ENCODE results near the gene DPH2.
A peak's percentile ranks its signal among the peaks of the same experiment; 100 is the strongest.

The DPH2 gene

GRCh38 chr1:43958351-43959255 is 11.2 kb upstream of the DPH2 start:
- Histone ChIP-seq H3K4me3 (ENCODE audit: low read depth in 1 of 2, low read length in 2 of 2) (no peak overlapping the region), H3K4me1 (ENCODE audit: insufficient read depth, low read length) (no peaks in the 10 kb centered on the region), H3K27ac (ENCODE audit: low read depth, low read length) (no peak overlapping the region), H3K9me3 (ENCODE audit: low read length) (no peaks in the 10 kb centered on the region), H3K27me3 (ENCODE audit: control insufficient read depth in 1 of 2, insufficient read depth in 2 of 2, low read length in 2 of 2) (no peaks in the 10 kb centered on the region), H3K9ac (ENCODE audit: low read length) (no peak overlapping the region), H3K36me3 (ENCODE audit: insufficient read depth, low read length) (peaks cover 71% of the 10 kb centered on the region)

- H3K9ac ChIP-seq (ENCODE audit: low read length): no peak overlapping the region
- no peak overlapping the region for H3K27ac ChIP-seq (ENCODE audit: low read depth, low read length)
- peaks cover 80% of the 10 kb centered on the region for H3K36me3 ChIP-seq (ENCODE audit: insufficient read depth, low read length)
- no peaks in the 10 kb centered on the region for H3K27me3 ChIP-seq (ENCODE audit: control insufficient read depth in 1 of 2, insufficient read depth in 2 of 2, low read length in 2 of 2)
- no peaks in the 10 kb centered on the region for H3K9me3 ChIP-seq (ENCODE audit: low read length)
- no peak overlapping the region for H3K4me3 ChIP-seq (ENCODE audit: low read depth in 1 of 2, low read length in 2 of 2)
- no peaks in the 10 kb centered on the region for H3K4me1 ChIP-seq (ENCODE audit: insufficient read depth, low read length)
These were observed 9.0 kb upstream of the DPH2 start for GRCh38 chr1:43960798-43961197.

- H3K9ac ChIP-seq (ENCODE audit: low read length): no peak overlapping the region
- peaks cover 76% of the 10 kb centered on the region for H3K36me3 ChIP-seq (ENCODE audit: insufficient read depth, low read length)
- H3K4me3 ChIP-seq (ENCODE audit: low read depth in 1 of 2, low read length in 2 of 2): no peak overlapping the region
- no peaks in the 10 kb centered on the region for H3K4me1 ChIP-seq (ENCODE audit: insufficient read depth, low read length)
- no peak overlapping the region for H3K27ac ChIP-seq (ENCODE audit: low read depth, low read length)
- H3K9me3 ChIP-seq (ENCODE audit: low read length): no peaks in the 10 kb centered on the region
- no peaks in the 10 kb centered on the region for H3K27me3 ChIP-seq (ENCODE audit: control insufficient read depth in 1 of 2, insufficient read depth in 2 of 2, low read length in 2 of 2)
These were observed 8.1 kb upstream of the DPH2 start for GRCh38 chr1:43961692-43962091.

- Histone ChIP-seq H3K4me1 (ENCODE audit: insufficient read depth, low read length) (no peaks in the 10 kb centered on the region), H3K36me3 (ENCODE audit: insufficient read depth, low read length) (peaks cover 70% of the 10 kb centered on the region), H3K27me3 (ENCODE audit: control insufficient read depth in 1 of 2, insufficient read depth in 2 of 2, low read length in 2 of 2) (no peaks in the 10 kb centered on the region), H3K9ac (ENCODE audit: low read length) (no peak overlapping the region), H3K9me3 (ENCODE audit: low read length) (no peaks in the 10 kb centered on the region), H3K27ac (ENCODE audit: low read depth, low read length) (no peak overlapping the region), H3K4me3 (ENCODE audit: low read depth in 1 of 2, low read length in 2 of 2) (no peak overlapping the region)
These were observed 7.5 kb upstream of the DPH2 start for GRCh38 chr1:43962324-43962723.

- no peaks in the 10 kb centered on the region for H3K4me1 ChIP-seq (ENCODE audit: insufficient read depth, low read length)
- H3K36me3 ChIP-seq (ENCODE audit: insufficient read depth, low read length): peaks cover 63% of the 10 kb centered on the region
- no peak overlapping the region for H3K27ac ChIP-seq (ENCODE audit: low read depth, low read length)
- H3K9ac ChIP-seq (ENCODE audit: low read length): no peak overlapping the region
- H3K4me3 ChIP-seq (ENCODE audit: low read depth in 1 of 2, low read length in 2 of 2): no peak overlapping the region
- H3K9me3 ChIP-seq (ENCODE audit: low read length): no peaks in the 10 kb centered on the region
- no peaks in the 10 kb centered on the region for H3K27me3 ChIP-seq (ENCODE audit: control insufficient read depth in 1 of 2, insufficient read depth in 2 of 2, low read length in 2 of 2)
These were observed 6.8 kb upstream of the DPH2 start for GRCh38 chr1:43963006-43963405.

GRCh38 chr1:43963890-43964289 is 5.9 kb upstream of the DPH2 start:
- Histone ChIP-seq H3K9ac (ENCODE audit: low read length) (no peak overlapping the region), H3K27ac (ENCODE audit: low read depth, low read length) (no peak overlapping the region), H3K4me3 (ENCODE audit: low read depth in 1 of 2, low read length in 2 of 2) (no peak overlapping the region), H3K4me1 (ENCODE audit: insufficient read depth, low read length) (no peaks in the 10 kb centered on the region), H3K9me3 (ENCODE audit: low read length) (no peaks in the 10 kb centered on the region), H3K36me3 (ENCODE audit: insufficient read depth, low read length) (peaks cover 54% of the 10 kb centered on the region), H3K27me3 (ENCODE audit: control insufficient read depth in 1 of 2, insufficient read depth in 2 of 2, low read length in 2 of 2) (no peaks in the 10 kb centered on the region)

- no peak overlapping the region for H3K4me3 ChIP-seq (ENCODE audit: low read depth in 1 of 2, low read length in 2 of 2)
- H3K27me3 ChIP-seq (ENCODE audit: control insufficient read depth in 1 of 2, insufficient read depth in 2 of 2, low read length in 2 of 2): no peaks in the 10 kb centered on the region
- H3K9ac ChIP-seq (ENCODE audit: low read length): no peak overlapping the region
- H3K9me3 ChIP-seq (ENCODE audit: low read length): no peaks in the 10 kb centered on the region
- peaks cover 40% of the 10 kb centered on the region for H3K36me3 ChIP-seq (ENCODE audit: insufficient read depth, low read length)
- peaks cover 6% of the 10 kb centered on the region for H3K4me1 ChIP-seq (ENCODE audit: insufficient read depth, low read length)
- no peak overlapping the region for H3K27ac ChIP-seq (ENCODE audit: low read depth, low read length)
These were observed 4.5 kb upstream of the DPH2 start for GRCh38 chr1:43965316-43965715.

GRCh38 chr1:43968348-43968948 is 1.4 kb upstream of the DPH2 start:
- H3K27me3 ChIP-seq (ENCODE audit: control insufficient read depth in 1 of 2, insufficient read depth in 2 of 2, low read length in 2 of 2): no peaks in the 10 kb centered on the region
- no peak overlapping the region for H3K4me3 ChIP-seq (ENCODE audit: low read depth in 1 of 2, low read length in 2 of 2)
- H3K27ac ChIP-seq (ENCODE audit: low read depth, low read length): no peak overlapping the region
- H3K4me1 ChIP-seq (ENCODE audit: insufficient read depth, low read length): peaks cover 14% of the 10 kb centered on the region
- H3K9ac ChIP-seq (ENCODE audit: low read length): no peak overlapping the region
- no peaks in the 10 kb centered on the region for H3K9me3 ChIP-seq (ENCODE audit: low read length)
- H3K36me3 ChIP-seq (ENCODE audit: insufficient read depth, low read length): peaks cover 22% of the 10 kb centered on the region

- H3K9me3 ChIP-seq (ENCODE audit: low read length): no peaks in the 10 kb centered on the region
These were observed 429 bp upstream of the DPH2 start for GRCh38 chr1:43969416-43969745.

GRCh38 chr1:43970502-43970901 is 692 bp downstream of the DPH2 start:
- peaks cover 22% of the 10 kb centered on the region for H3K4me1 ChIP-seq (ENCODE audit: insufficient read depth, low read length)
- H3K9me3 ChIP-seq (ENCODE audit: low read length): no peaks in the 10 kb centered on the region
- H3K4me3 ChIP-seq (ENCODE audit: low read depth in 1 of 2, low read length in 2 of 2): peak overlapping the region; percentile 80 to 95
- no peak overlapping the region for H3K27ac ChIP-seq (ENCODE audit: low read depth, low read length)
- H3K36me3 ChIP-seq (ENCODE audit: insufficient read depth, low read length): peaks cover 11% of the 10 kb centered on the region
- peak overlapping the region; percentile 7 for H3K9ac ChIP-seq (ENCODE audit: low read length)
- no peaks in the 10 kb centered on the region for H3K27me3 ChIP-seq (ENCODE audit: control insufficient read depth in 1 of 2, insufficient read depth in 2 of 2, low read length in 2 of 2)

More at GRCh38 chr1:43969416-43969745, 429 bp upstream of the DPH2 start:
- Histone ChIP-seq H3K27ac (ENCODE audit: low read depth, low read length) (no peak overlapping the region), H3K36me3 (ENCODE audit: insufficient read depth, low read length) (peaks cover 13% of the 10 kb centered on the region), H3K9ac (ENCODE audit: low read length) (no peak overlapping the region), H3K4me3 (ENCODE audit: low read depth in 1 of 2, low read length in 2 of 2) (peak overlapping the region in 1 of 2 donors; percentile 95), H3K27me3 (ENCODE audit: control insufficient read depth in 1 of 2, insufficient read depth in 2 of 2, low read length in 2 of 2) (no peaks in the 10 kb centered on the region), H3K4me1 (ENCODE audit: insufficient read depth, low read length) (peaks cover 22% of the 10 kb centered on the region)

GRCh38 chr1:43970911-43971310 is 1.1 kb downstream of the DPH2 start:
- Histone ChIP-seq H3K27ac (ENCODE audit: low read depth, low read length) (no peak overlapping the region), H3K4me1 (ENCODE audit: insufficient read depth, low read length) (peaks cover 26% of the 10 kb centered on the region), H3K27me3 (ENCODE audit: control insufficient read depth in 1 of 2, insufficient read depth in 2 of 2, low read length in 2 of 2) (no peaks in the 10 kb centered on the region), H3K4me3 (ENCODE audit: low read depth in 1 of 2, low read length in 2 of 2) (peak overlapping the region in 1 of 2 donors; percentile 95), H3K9ac (ENCODE audit: low read length) (no peak overlapping the region), H3K9me3 (ENCODE audit: low read length) (no peaks in the 10 kb centered on the region), H3K36me3 (ENCODE audit: insufficient read depth, low read length) (peaks cover 11% of the 10 kb centered on the region)

Measured in muscle layer of colon (tissue), 2 donors.